HEK293 (cell line): ENCODE results near the gene LATS1.

Experiments used
- ATF2 ChIP-seq: fragments of 450-650 bp; formaldehyde crosslinking; IDR thresholded peaks from 2 replicates; pipeline ENCODE4 v1.5.1; 2016; ENCODE audit warnings: missing biosample characterization, missing genetic modification characterization, low read depth
- GLIS2 ChIP-seq: fragments of 450-650 bp; formaldehyde crosslinking; IDR thresholded peaks from 2 replicates; pipeline ENCODE4 v1.5.1; 2016; ENCODE audit warnings: missing biosample characterization, missing genetic modification characterization
- KLF8 ChIP-seq: fragments of 450-650 bp; formaldehyde crosslinking; IDR thresholded peaks from 2 replicates; pipeline ENCODE4 v1.5.1; 2016; ENCODE audit warnings: missing biosample characterization, missing genetic modification characterization
- SP7 ChIP-seq: fragments of 450-650 bp; formaldehyde crosslinking; IDR thresholded peaks from 2 replicates; pipeline ENCODE4 v1.5.1; 2016; ENCODE audit warnings: missing biosample characterization, missing genetic modification characterization
- TCF7L2 ChIP-seq: IDR thresholded peaks from 2 replicates; pipeline ENCODE4 v1.6.1; 2011; ENCODE audit warnings: low read depth, mild to moderate bottlenecking, inconsistent platforms, low read length, moderate library complexity, borderline replicate concordance
- ZBTB10 ChIP-seq: fragments of 450-650 bp; formaldehyde crosslinking; IDR thresholded peaks from 2 replicates; pipeline ENCODE4 v1.5.1; 2016; ENCODE audit warnings: missing biosample characterization, missing genetic modification characterization
- ZBTB17 ChIP-seq: fragments of 450-650 bp; formaldehyde crosslinking; IDR thresholded peaks from 2 replicates; pipeline ENCODE4 v1.5.1; 2016; ENCODE audit warnings: missing biosample characterization, missing genetic modification characterization
- ZBTB26 ChIP-seq: fragments of 450-650 bp; formaldehyde crosslinking; optimal IDR thresholded peaks from 2 replicates; pipeline ENCODE3; 2016; ENCODE audit warnings: missing biosample characterization, mild to moderate bottlenecking, missing genetic modification characterization
- ZBTB44 ChIP-seq: fragments of 450-650 bp; IDR thresholded peaks from 2 replicates; pipeline ENCODE4 v1.5.1; 2018; ENCODE audit warnings: missing biosample characterization, mild to moderate bottlenecking, missing genetic modification characterization
- ZBTB48 ChIP-seq: fragments of 450-650 bp; formaldehyde crosslinking; IDR thresholded peaks from 2 replicates; pipeline ENCODE4 v1.5.1; 2016; ENCODE audit warnings: missing biosample characterization, missing genetic modification characterization
- ZBTB6 ChIP-seq: fragments of 450-650 bp; formaldehyde crosslinking; IDR thresholded peaks from 2 replicates; pipeline ENCODE4 v1.5.1; 2017; ENCODE audit warnings: missing biosample characterization, missing genetic modification characterization
- ZNF18 ChIP-seq: fragments of 450-650 bp; formaldehyde crosslinking; IDR thresholded peaks from 2 replicates; pipeline ENCODE4 v1.5.1; 2016; ENCODE audit warnings: missing biosample characterization, missing genetic modification characterization
- ZNF266 ChIP-seq: fragments of 450-650 bp; formaldehyde crosslinking; IDR thresholded peaks from 2 replicates; pipeline ENCODE4 v1.5.1; 2016; ENCODE audit warnings: missing biosample characterization, missing genetic modification characterization, low read depth
- ZNF280C ChIP-seq: fragments of 450-650 bp; formaldehyde crosslinking; IDR thresholded peaks from 2 replicates; pipeline ENCODE4 v1.5.1; 2016; ENCODE audit warnings: missing biosample characterization, missing genetic modification characterization
- ZNF311 ChIP-seq: fragments of 450-650 bp; formaldehyde crosslinking; IDR thresholded peaks from 2 replicates; pipeline ENCODE4 v1.5.1; 2017; ENCODE audit warnings: missing biosample characterization, missing genetic modification characterization, borderline replicate concordance
- ZNF362 ChIP-seq: fragments of 450-650 bp; formaldehyde crosslinking; IDR thresholded peaks from 2 replicates; pipeline ENCODE4 v1.5.1; 2016; ENCODE audit warnings: missing biosample characterization, missing genetic modification characterization
- ZNF394 ChIP-seq: fragments of 450-650 bp; formaldehyde crosslinking; IDR thresholded peaks from 2 replicates; pipeline ENCODE4 v1.5.1; 2016; ENCODE audit warnings: missing biosample characterization, missing genetic modification characterization, mild to moderate bottlenecking, moderate library complexity, borderline replicate concordance
- ZNF449 ChIP-seq: fragments of 450-650 bp; formaldehyde crosslinking; IDR thresholded peaks from 2 replicates; pipeline ENCODE4 v1.5.1; 2017; ENCODE audit warnings: missing biosample characterization, mild to moderate bottlenecking, missing genetic modification characterization, moderate library complexity
- ZNF558 ChIP-seq: fragments of 450-650 bp; formaldehyde crosslinking; IDR thresholded peaks from 2 replicates; pipeline ENCODE4 v1.5.1; 2016; ENCODE audit warnings: missing biosample characterization, missing genetic modification characterization
- ZNF621 ChIP-seq: fragments of 450-650 bp; formaldehyde crosslinking; IDR thresholded peaks from 2 replicates; pipeline ENCODE4 v1.5.1; 2017; ENCODE audit warnings: missing biosample characterization, missing genetic modification characterization
- ZNF785 ChIP-seq: fragments of 450-650 bp; formaldehyde crosslinking; IDR thresholded peaks from 2 replicates; pipeline ENCODE4 v1.5.1; 2016; ENCODE audit warnings: missing biosample characterization, missing genetic modification characterization
- ZSCAN5A ChIP-seq: fragments of 450-650 bp; formaldehyde crosslinking; IDR thresholded peaks from 2 replicates; pipeline ENCODE4 v1.5.1; 2016; ENCODE audit warnings: missing biosample characterization, missing genetic modification characterization

The LATS1 gene

GRCh38 chr6:149749594-149750135 lies 31.8 kb upstream of the LATS1 start, which contains the start of gene PCMT1 (continued):
- peak; percentile 48; the same call in 1 of the 2 replicates for TF ChIP-seq ZSCAN5A (tag by site-specific recombination)
- TF ChIP-seq ZBTB44 (tag by site-specific recombination) = 0 out of 2 replicates have a peak, but pooled peaks have one; percentile 5
- TF ChIP-seq TCF7L2 = no peak
- TF ChIP-seq ZNF18 (tag by site-specific recombination) = no peak
- no peak for TF ChIP-seq GLIS2 (tag by site-specific recombination)
- 0 out of 2 replicates have a peak, but pooled peaks have one; percentile 13 for TF ChIP-seq ZBTB10 (tag by site-specific recombination)
- peak; percentile 97 for TF ChIP-seq ZBTB26 (tag by site-specific recombination)
- no peak; the same call in 1 of the 2 replicates for TF ChIP-seq KLF8
- no peak; the same call in 1 of the 2 replicates for TF ChIP-seq ZBTB48 (tag by site-specific recombination)
- TF ChIP-seq ZNF449 = no peak; the same call in none of the 2 replicates
- TF ChIP-seq ZNF266 (tag by site-specific recombination) = no peak
- TF ChIP-seq SP7 (tag by site-specific recombination) = peak; percentile 84
- TF ChIP-seq ZNF785 (tag by site-specific recombination) = 0 out of 2 replicates have a peak, but pooled peaks have one; percentile 29
- no peak for TF ChIP-seq ZNF362 (tag by site-specific recombination)
- TF ChIP-seq ZNF311 (tag by site-specific recombination) = no peak
- no peak for TF ChIP-seq ZBTB17 (tag by site-specific recombination)
- no peak for TF ChIP-seq ZNF621 (tag by site-specific recombination)
- TF ChIP-seq ZNF394 (tag by site-specific recombination) = 0 out of 2 replicates have a peak, but pooled peaks have one; percentile 39
- TF ChIP-seq ZNF558 (tag by site-specific recombination) = no peak
- TF ChIP-seq ATF2 = no peak
- TF ChIP-seq ZNF280C (tag by site-specific recombination) = no peak
- no peak for TF ChIP-seq ZBTB6 (tag by site-specific recombination)
